SK-N-MC (cell line): Measurements from ENCODE around the gene PQBP1.

Source experiments
- EZH2 ChIP-seq: fragments of 200-600 bp; sonication (generic); IDR thresholded peaks from one replicate; pipeline ENCODE4 v1.6.1; 2017; ENCODE audit warnings: antibody characterized with exemption
- FOXP2 ChIP-seq: optimal IDR thresholded peaks from 2 replicates; pipeline ENCODE3; 2011; ENCODE audit warnings: mild to moderate bottlenecking, moderate library complexity; ENCODE audit not compliant: insufficient read depth; ENCODE audit errors: extremely low read length, control extremely low read depth
- POLR2AphosphoS5 ChIP-seq: IDR thresholded peaks from 2 replicates; pipeline ENCODE4 v1.6.1; 2012; ENCODE audit warnings: mild to moderate bottlenecking, low read depth, low read length, borderline replicate concordance

DNA sequence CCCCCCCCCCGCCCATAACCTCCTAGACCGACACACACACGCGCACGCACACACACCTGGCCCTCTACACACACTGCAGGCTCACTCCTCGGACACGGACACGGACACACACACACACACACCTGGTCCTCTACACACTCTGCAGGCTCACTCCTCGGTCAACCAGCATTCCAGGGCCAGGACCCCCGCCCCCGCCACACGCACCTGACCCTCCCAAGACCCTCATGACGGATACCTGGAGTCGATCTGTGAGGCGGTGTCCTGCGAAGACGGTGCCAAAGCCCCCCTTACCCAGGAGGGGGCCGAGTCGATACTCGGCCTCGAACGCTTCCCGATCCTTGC lies 20.5 kb downstream of the PQBP1 start:
- no peak for TF ChIP-seq POLR2AphosphoS5
- no peak for TF ChIP-seq EZH2
- TF ChIP-seq FOXP2, result no peak
